H1 (cell line): Measurements from ENCODE around the gene IL17RA. TPM values are rescaled to one million over a fixed set of nuclear protein-coding genes. Genes with fewer than 3 reads are reported as not detected.

Experiments used
- ASH2L ChIP-seq: fragments of 200-600, 300-600 bp; sonication (generic); IDR thresholded peaks from one replicate; pipeline ENCODE4 v1.7.1; 2017; ENCODE audit warnings: low read length
- ATF2 ChIP-seq: IDR thresholded peaks from 2 replicates; pipeline ENCODE4 v1.6.1; 2012; ENCODE audit warnings: low read length, inconsistent platforms
- E2F6 ChIP-seq: IDR thresholded peaks from 2 replicates; pipeline ENCODE4 v1.6.1; 2012; ENCODE audit warnings: inconsistent platforms
- EZH2 ChIP-seq: fragments of 200-600 bp; sonication (generic); IDR thresholded peaks from 2 replicates; pipeline ENCODE4 v1.7.1; 2012; ENCODE audit warnings: low read depth, mild to moderate bottlenecking, moderate library complexity, low read length, inconsistent platforms; ENCODE audit not compliant: severe bottlenecking
- GABPA ChIP-seq: IDR thresholded peaks from 2 replicates; pipeline ENCODE4 v1.6.1; 2011; ENCODE audit warnings: mild to moderate bottlenecking, low read length, moderate library complexity, borderline replicate concordance; ENCODE audit not compliant: insufficient read depth
- KDM4A ChIP-seq: IDR thresholded peaks from one replicate; pipeline ENCODE4 v1.7.1; 2012; ENCODE audit warnings: low read depth, mild to moderate bottlenecking, moderate library complexity, low read length, inconsistent platforms; ENCODE audit not compliant: severe bottlenecking
- KDM5A ChIP-seq: fragments of 200-600 bp; IDR thresholded peaks from 2 replicates; pipeline ENCODE4 v1.7.1; 2012; ENCODE audit warnings: mild to moderate bottlenecking, low read length, inconsistent platforms, mixed read lengths
- MAX ChIP-seq: IDR thresholded peaks from 2 replicates; pipeline ENCODE4 v1.6.1; 2012; ENCODE audit warnings: inconsistent platforms
- PHF8 ChIP-seq: fragments of 200-600 bp; sonication (generic); conservative IDR thresholded peaks from 2 replicates; pipeline ENCODE4 v1.7.1; 2012; ENCODE audit warnings: low read depth, mild to moderate bottlenecking, inconsistent platforms, low read length, moderate library complexity
- POLR2A ChIP-seq, 2 experiments: IDR thresholded peaks; 1 replicate in 1 of 2; 2 replicates in 1 of 2; pipeline ENCODE4 v1.6.1; 2011; ENCODE audit warnings: low read depth in 2 of 2, low read length in 2 of 2, mild to moderate bottlenecking in 2 of 2; ENCODE audit errors: control extremely low read depth in 1 of 2
- RFX5 ChIP-seq: IDR thresholded peaks from 2 replicates; pipeline ENCODE4 v1.6.1; 2011; ENCODE audit warnings: low read depth, low read length, improper control_type of control experiment, borderline replicate concordance
- RNF2 ChIP-seq: fragments of 200-900, 300-1000 bp; sonication (generic); IDR thresholded peaks from 2 replicates; pipeline ENCODE4 v1.7.1; 2016; ENCODE audit warnings: borderline replicate concordance, low read depth, mild to moderate bottlenecking, antibody characterized with exemption, low read length; ENCODE audit not compliant: poor library complexity, severe bottlenecking; ENCODE audit errors: missing control alignments
- SIN3A ChIP-seq, 2 experiments: IDR thresholded peaks in 1 of 2; conservative IDR thresholded peaks in 1 of 2; 2 replicates each; pipeline ENCODE4 v1.6.1; 2011 to 2012; ENCODE audit warnings: low read length in 2 of 2, improper control_type of control experiment in 1 of 2, low read depth in 1 of 2, mild to moderate bottlenecking in 1 of 2
- TAF7 ChIP-seq: optimal IDR thresholded peaks from 2 replicates; pipeline ENCODE3; 2011; ENCODE audit warnings: low read depth, mild to moderate bottlenecking, inconsistent platforms, low read length, moderate library complexity, borderline replicate concordance
- TCF12 ChIP-seq: IDR thresholded peaks from 2 replicates; pipeline ENCODE4 v1.6.1; 2011; ENCODE audit warnings: low read depth, mild to moderate bottlenecking, low read length
- ZNF274 ChIP-seq: IDR thresholded peaks from 2 replicates; pipeline ENCODE4 v1.7.0; 2012; ENCODE audit warnings: low read length, borderline replicate concordance; ENCODE audit errors: extremely low read depth
- polyA plus RNA-seq, 7 experiments: library from polyadenylated mRNA; depleted of rRNA in 3 of 7; stranded (reverse) in 5 of 7; unstranded in 2 of 7; fragments of >200 nt in 5 of 7; fragments of 200-250 nt in 2 of 7; gene quantifications; 1 replicate in 5 of 7; 2 replicates in 1 of 7; 4 replicates in 1 of 7; pipeline versions ENCODE4 v1.2.1 to v1.2.3, GENCODE V29; 2011 to 2013; ENCODE audit warnings: missing spikeins in 2 of 7, mixed read lengths in 2 of 7
- total RNA-seq: library from RNA; stranded (reverse); fragmentation: NEBNext Ultra II Directional; extraction: Animal tissue kit (Norgen Biotek cat#: 25700); gene quantifications from 2 replicates; pipeline ENCODE4 v1.2.1, GENCODE V29; 2021

Gene IL17RA
- total and polyA plus RNA-seq, 2 of the 8 experiments (the other 6 are each of a cell fraction or from before 2014, with no cell fraction given) = 5.6 to 9.9 TPM

- peak; percentile 59 for TF ChIP-seq MAX
- TF ChIP-seq RFX5 = no peak
- TF ChIP-seq RNF2 = no peak
- TF ChIP-seq E2F6 = peak; percentile 80
- TF ChIP-seq EZH2 = peak; percentile 67
- TF ChIP-seq ATF2 = no peak
- TF ChIP-seq PHF8 = no peak
- no peak for TF ChIP-seq GABPA
- TF ChIP-seq ZNF274 = no peak
- no peak for TF ChIP-seq KDM5A
- TF ChIP-seq SIN3A (conservative IDR thresholded peaks at IDR 0.05 in 1 of 2, IDR thresholded peaks at IDR 0.05 in 1 of 2; ENCODE audit: low read depth in 1 of 2, low read length in 2 of 2) = no peak
- no peak for TF ChIP-seq POLR2A (IDR thresholded peaks at IDR 0.05; ENCODE audit: control extremely low read depth in 1 of 2, low read depth in 2 of 2, low read length in 2 of 2)
- peak; percentile 77 for TF ChIP-seq KDM4A
- no peak for TF ChIP-seq TCF12
- TF ChIP-seq ASH2L = no peak
- TF ChIP-seq TAF7 = no peak
These were observed 729 bp downstream of the IL17RA start (continued) for GRCh38 chr22:17085277-17086181.
